ENCODE measurements around the gene SH3PXD2A. TPM values are rescaled to one million over a fixed set of nuclear protein-coding genes. Genes with fewer than 3 reads are reported as not detected.

The SH3PXD2A gene
- total RNA-seq, 1 donor from 2014 or later = 36.8 TPM

DNA sequence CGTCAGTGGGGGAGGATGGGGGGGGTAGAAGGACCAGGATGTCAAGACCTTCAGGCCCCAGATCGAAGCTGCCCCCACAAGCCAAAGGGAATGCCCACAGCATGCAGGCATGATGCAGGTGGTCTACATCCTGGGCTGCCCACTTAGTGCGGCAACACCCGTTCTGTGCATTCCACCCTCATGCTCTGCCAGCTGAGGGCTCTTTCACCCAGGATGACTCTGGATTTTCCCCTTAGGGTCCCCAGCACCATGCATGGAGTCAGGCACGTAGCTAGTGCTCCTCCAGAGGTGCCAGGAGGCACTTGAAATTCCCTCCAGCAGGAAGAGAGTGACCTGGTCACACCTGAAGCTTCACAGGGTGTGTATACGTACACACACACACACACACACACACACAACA is 66.2 kb downstream of the SH3PXD2A start:
- H3K9me3 Mint-ChIP-seq = no peaks in the 10 kb centered on the region
- H3K27me3 Mint-ChIP-seq (ENCODE audit: low read depth) = no peaks in the 10 kb centered on the region
- H3K4me1 Mint-ChIP-seq = peaks cover 31% of the 10 kb centered on the region
- H3K27ac Mint-ChIP-seq = no peak overlapping the region
- DNase-seq (ENCODE audit: low spot score in 2 of 2, unreplicated experiment in 2 of 2) = no peak
- H3K36me3 Mint-ChIP-seq = no peaks in the 10 kb centered on the region
- no peak overlapping the region for H3K4me3 Mint-ChIP-seq
- TF ChIP-seq CTCF (IDR thresholded peaks at IDR 0.05; ENCODE audit: unreplicated experiment) = no peak

- no peak overlapping the region for H3K27ac Mint-ChIP-seq
- no peaks in the 10 kb centered on the region for H3K27me3 Mint-ChIP-seq (ENCODE audit: low read depth)
- H3K36me3 Mint-ChIP-seq = no peaks in the 10 kb centered on the region
- H3K9me3 Mint-ChIP-seq = no peaks in the 10 kb centered on the region
- DNase-seq (ENCODE audit: low spot score in 2 of 2, unreplicated experiment in 2 of 2) = no peak
- peaks cover 25% of the 10 kb centered on the region for H3K4me1 Mint-ChIP-seq
- no peak for TF ChIP-seq CTCF (IDR thresholded peaks at IDR 0.05; ENCODE audit: unreplicated experiment)
- no peak overlapping the region for H3K4me3 Mint-ChIP-seq
Observed at GRCh38 chr10:103787331-103787730, 68.0 kb downstream of the SH3PXD2A start.

- Mint-ChIP-seq H3K4me1 (peaks cover 15% of the 10 kb centered on the region), H3K36me3 (no peaks in the 10 kb centered on the region), H3K9me3 (no peaks in the 10 kb centered on the region), H3K27ac (no peak overlapping the region), H3K27me3 (ENCODE audit: low read depth) (no peaks in the 10 kb centered on the region), H3K4me3 (no peak overlapping the region)
- DNase-seq (ENCODE audit: low spot score in 2 of 2, unreplicated experiment in 2 of 2) = no peak
- no peak for TF ChIP-seq CTCF (IDR thresholded peaks at IDR 0.05; ENCODE audit: unreplicated experiment)
Observed at GRCh38 chr10:103786020-103786419, 69.4 kb downstream of the SH3PXD2A start.

- Mint-ChIP-seq H3K36me3 (no peaks in the 10 kb centered on the region), H3K4me3 (no peak overlapping the region), H3K27ac (no peak overlapping the region), H3K9me3 (no peaks in the 10 kb centered on the region), H3K27me3 (ENCODE audit: low read depth) (no peaks in the 10 kb centered on the region), H3K4me1 (peaks cover 15% of the 10 kb centered on the region)
- no peak for TF ChIP-seq CTCF (IDR thresholded peaks at IDR 0.05; ENCODE audit: unreplicated experiment)
- DNase-seq (ENCODE audit: low spot score in 2 of 2, unreplicated experiment in 2 of 2) = no peak
Observed at GRCh38 chr10:103784723-103785418, 70.5 kb downstream of the SH3PXD2A start.

DNA sequence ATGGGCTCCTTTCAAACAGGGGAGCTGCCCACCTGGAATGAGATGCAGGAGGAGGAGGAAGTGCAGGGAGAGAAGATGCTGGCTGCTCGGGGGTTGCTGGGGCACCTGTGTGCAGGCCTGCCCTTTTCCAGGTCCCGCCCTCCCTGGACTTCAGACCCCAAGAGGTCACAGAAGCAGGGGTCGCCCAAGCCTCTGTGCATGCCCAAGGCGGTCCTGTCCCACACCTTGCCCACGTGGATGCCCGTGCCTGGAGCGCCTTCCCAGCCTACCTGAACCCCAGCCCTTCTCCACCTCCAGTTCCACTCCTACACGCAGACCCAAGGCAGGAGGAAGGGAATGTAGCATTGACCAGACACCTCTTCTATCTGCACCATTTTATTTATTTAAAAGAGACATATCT is 71.3 kb downstream of the SH3PXD2A start:
- no peak overlapping the region for H3K27ac Mint-ChIP-seq
- peaks cover 14% of the 10 kb centered on the region for H3K4me1 Mint-ChIP-seq

More for the DNA sequence above, 71.3 kb downstream of the SH3PXD2A start:
- no peak overlapping the region for H3K4me3 Mint-ChIP-seq
- no peaks in the 10 kb centered on the region for H3K9me3 Mint-ChIP-seq
- no peaks in the 10 kb centered on the region for H3K36me3 Mint-ChIP-seq
- DNase-seq (ENCODE audit: low spot score in 2 of 2, unreplicated experiment in 2 of 2) = no peak
- H3K27me3 Mint-ChIP-seq (ENCODE audit: low read depth) = no peaks in the 10 kb centered on the region
- TF ChIP-seq CTCF (IDR thresholded peaks at IDR 0.05; ENCODE audit: unreplicated experiment) = no peak

Data from mesothelial cell of epicardium (in vitro differentiated cells).